Colonic mucosa (tissue), 4 donors: ENCODE data around the gene AS3MT. TPM values are rescaled to one million over a fixed set of nuclear protein-coding genes. Genes with fewer than 3 reads are reported as not detected.

Experiments
- DNase-seq: peaks from one replicate; pipeline ENCODE4 v3.0.0-alpha.2; 2020
- H3K27ac ChIP-seq: fragments of 200-600 bp; one replicate; pipeline ENCODE4 v1.8.0; 2021
- H3K27me3 ChIP-seq: fragments of 200-600 bp; one replicate; pipeline ENCODE4 v1.8.0; 2021
- H3K36me3 ChIP-seq: fragments of 200-600 bp; one replicate; pipeline ENCODE4 v1.8.0; 2021
- H3K4me1 ChIP-seq: fragments of 200-600 bp; one replicate; pipeline ENCODE4 v1.8.0; 2021; ENCODE audit warnings: mild to moderate bottlenecking
- H3K4me3 ChIP-seq: fragments of 200-600 bp; one replicate; pipeline ENCODE4 v1.8.0; 2021
- H3K9ac ChIP-seq, 2 donors: one replicate each; pipeline ENCODE4 v1.7.0; 2013; ENCODE audit warnings: control low read depth in 2 of 2, low read depth in 2 of 2, low read length in 2 of 2
- H3K9me3 ChIP-seq: fragments of 200-600 bp; one replicate; pipeline ENCODE4 v1.8.0; 2021
- intact Hi-C: fragments of 100-400 bp; cut with DNase I; formaldehyde crosslinking; loops from one replicate; pipeline ENCODE4 v1.14.1; 2022
- total RNA-seq, 2 donors: library from RNA; stranded (reverse); fragmentation: NEBNext Ultra II Directional in 1 of 2; extraction: Animal tissue kit (Norgen Biotek cat#: 25700) in 1 of 2; gene quantifications; one replicate each; pipeline ENCODE4 v1.2.1, GENCODE V29; 2021
- TF ChIP-seq, protein P1 (sequence below): fragments of 200-600 bp; IDR thresholded peaks from one replicate; pipeline ENCODE4 v1.8.0; 2022; ENCODE audit warnings: antibody characterized with exemption, mild to moderate bottlenecking
- donor health status: healthy.
- donor health status: DM: no; HTN: no; CAD: no.
- donor health status: DM: no; HTN: no; CAD: no.

The AS3MT gene
- total RNA-seq, 2 donors from 2014 or later, result 0.77 to 1.9 TPM

DNA sequence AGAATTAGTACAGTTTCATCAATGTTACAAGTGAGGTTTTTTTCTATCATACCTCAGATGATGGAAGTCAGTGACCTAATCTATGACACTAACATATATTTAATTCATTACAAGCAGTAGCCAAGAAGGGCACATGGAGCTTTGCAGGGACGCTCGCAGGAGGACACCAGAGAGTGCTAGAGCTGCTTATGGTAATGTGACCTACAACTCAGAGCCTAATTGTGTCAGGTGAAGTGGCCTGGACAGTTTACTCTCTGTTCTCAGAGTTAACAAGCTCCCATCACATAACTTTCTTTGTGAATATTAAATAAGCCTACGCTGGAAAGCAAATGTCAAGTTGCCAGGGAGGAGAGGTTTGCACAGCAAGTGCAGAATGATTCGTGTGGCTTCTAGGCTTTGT is 37.2 kb downstream of the AS3MT start:
- H3K4me3 ChIP-seq, result no peak overlapping the region
- intact Hi-C loops, result no loop called here
- no peaks in the 10 kb centered on the region for H3K4me1 ChIP-seq
- no peaks in the 10 kb centered on the region for H3K9me3 ChIP-seq
- H3K9ac ChIP-seq, result no peak overlapping the region
- no peak for DNase-seq
- H3K27ac ChIP-seq, result no peak overlapping the region
- TF ChIP-seq, protein P1, sequence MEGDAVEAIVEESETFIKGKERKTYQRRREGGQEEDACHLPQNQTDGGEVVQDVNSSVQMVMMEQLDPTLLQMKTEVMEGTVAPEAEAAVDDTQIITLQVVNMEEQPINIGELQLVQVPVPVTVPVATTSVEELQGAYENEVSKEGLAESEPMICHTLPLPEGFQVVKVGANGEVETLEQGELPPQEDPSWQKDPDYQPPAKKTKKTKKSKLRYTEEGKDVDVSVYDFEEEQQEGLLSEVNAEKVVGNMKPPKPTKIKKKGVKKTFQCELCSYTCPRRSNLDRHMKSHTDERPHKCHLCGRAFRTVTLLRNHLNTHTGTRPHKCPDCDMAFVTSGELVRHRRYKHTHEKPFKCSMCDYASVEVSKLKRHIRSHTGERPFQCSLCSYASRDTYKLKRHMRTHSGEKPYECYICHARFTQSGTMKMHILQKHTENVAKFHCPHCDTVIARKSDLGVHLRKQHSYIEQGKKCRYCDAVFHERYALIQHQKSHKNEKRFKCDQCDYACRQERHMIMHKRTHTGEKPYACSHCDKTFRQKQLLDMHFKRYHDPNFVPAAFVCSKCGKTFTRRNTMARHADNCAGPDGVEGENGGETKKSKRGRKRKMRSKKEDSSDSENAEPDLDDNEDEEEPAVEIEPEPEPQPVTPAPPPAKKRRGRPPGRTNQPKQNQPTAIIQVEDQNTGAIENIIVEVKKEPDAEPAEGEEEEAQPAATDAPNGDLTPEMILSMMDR, result no peak
- no peaks in the 10 kb centered on the region for H3K36me3 ChIP-seq
- H3K27me3 ChIP-seq, result no peaks in the 10 kb centered on the region

DNA sequence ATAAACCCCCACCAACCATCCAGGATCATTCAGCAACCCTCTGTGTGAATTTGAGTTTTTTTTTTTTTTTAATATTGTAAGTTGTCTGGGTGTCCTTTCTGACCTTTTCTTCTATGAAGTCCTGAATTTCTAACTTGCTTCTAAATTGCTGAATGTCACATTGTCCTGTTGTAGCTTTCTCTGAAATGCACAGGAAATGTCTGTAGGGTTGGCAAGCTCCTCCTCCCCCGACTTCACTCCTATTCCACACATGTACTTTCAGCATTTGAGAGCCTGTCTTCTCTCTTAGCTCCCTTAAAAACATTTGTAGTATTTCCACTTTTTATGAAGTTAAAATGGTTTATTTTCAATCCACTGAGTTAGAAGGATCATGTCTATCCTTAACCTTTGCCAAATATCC is 45.5 kb downstream of the AS3MT start:
- Histone ChIP-seq H3K9ac (no peak overlapping the region), H3K4me1 (peaks cover 3% of the 10 kb centered on the region), H3K4me3 (no peak overlapping the region), H3K27ac (no peak overlapping the region), H3K9me3 (no peaks in the 10 kb centered on the region), H3K36me3 (no peaks in the 10 kb centered on the region), H3K27me3 (no peaks in the 10 kb centered on the region)
- intact Hi-C loops, result loop anchor here (5.0 to 10.0 kb wide), 2 partner anchors 333 to 420 kb away; partner anchors contain the start of gene RPEL1
- DNase-seq, result no peak
- TF ChIP-seq, protein P1, result no peak

DNA sequence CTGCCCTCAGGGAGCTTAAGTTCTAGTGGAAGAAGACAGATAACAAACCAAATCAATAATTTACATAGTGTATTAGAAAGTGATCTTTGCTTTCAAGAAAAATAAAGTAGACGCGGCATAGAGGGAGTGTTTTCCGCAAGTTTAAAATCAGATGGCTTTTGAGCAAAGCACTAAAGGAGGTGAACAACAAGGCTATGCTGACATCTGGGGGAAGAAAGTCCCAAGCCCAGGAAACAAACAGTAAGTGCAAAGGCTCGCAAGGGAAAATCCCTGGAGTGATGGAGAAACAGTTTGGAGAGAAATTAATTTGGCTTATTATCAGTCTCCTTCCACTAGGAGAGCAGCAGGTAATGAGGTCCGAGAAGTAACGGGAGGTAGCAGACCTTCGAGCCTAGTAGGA is 46.9 kb downstream of the AS3MT start:
- Histone ChIP-seq H3K9me3 (no peaks in the 10 kb centered on the region), H3K4me3 (no peak overlapping the region), H3K27ac (no peak overlapping the region), H3K9ac (no peak overlapping the region), H3K4me1 (peaks cover 3% of the 10 kb centered on the region), H3K27me3 (no peaks in the 10 kb centered on the region), H3K36me3 (no peaks in the 10 kb centered on the region)
- TF ChIP-seq, protein P1, result no peak
- intact Hi-C loops, result loop anchor here (2.0 to 10.0 kb wide), 3 partner anchors 153 to 419 kb away; partner anchors contain the start of gene RPEL1
- no peak for DNase-seq

DNA sequence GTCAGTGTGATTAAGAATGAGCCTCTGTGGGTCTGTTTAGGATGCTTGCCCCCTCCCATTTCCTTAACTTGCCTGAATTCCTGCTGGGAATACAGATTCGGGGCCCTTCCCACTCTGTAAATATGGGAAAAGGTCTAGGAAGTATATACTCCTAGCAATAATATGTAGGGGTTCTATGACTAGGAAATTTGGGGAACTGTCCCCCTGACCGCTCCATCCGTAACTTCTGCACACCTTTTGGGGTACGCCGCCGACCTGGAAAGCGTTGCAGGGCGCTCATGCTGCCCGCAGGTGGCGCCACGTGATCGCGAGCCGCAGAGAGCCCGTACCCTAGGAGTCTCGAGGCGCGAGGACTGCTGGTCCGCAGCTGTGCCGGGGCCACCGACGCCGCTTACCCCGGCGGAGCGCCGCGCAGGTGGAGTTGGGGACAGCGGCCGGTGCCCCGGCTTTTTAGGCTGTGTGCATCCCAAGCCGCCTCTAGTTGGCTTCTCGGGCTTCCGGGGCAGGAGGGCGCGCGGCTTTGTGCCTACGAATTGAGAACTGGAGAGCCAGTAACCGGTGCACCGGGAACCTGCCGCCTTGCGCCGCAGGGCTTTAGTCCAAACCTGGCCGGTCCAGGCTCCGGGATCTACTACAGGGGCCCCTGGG is 48.2 kb downstream of the AS3MT start:
- intact Hi-C loops, result loop anchor here (2.0 to 10.0 kb wide), 3 partner anchors 151 to 417 kb away; partner anchors contain the start of gene RPEL1

DNA sequence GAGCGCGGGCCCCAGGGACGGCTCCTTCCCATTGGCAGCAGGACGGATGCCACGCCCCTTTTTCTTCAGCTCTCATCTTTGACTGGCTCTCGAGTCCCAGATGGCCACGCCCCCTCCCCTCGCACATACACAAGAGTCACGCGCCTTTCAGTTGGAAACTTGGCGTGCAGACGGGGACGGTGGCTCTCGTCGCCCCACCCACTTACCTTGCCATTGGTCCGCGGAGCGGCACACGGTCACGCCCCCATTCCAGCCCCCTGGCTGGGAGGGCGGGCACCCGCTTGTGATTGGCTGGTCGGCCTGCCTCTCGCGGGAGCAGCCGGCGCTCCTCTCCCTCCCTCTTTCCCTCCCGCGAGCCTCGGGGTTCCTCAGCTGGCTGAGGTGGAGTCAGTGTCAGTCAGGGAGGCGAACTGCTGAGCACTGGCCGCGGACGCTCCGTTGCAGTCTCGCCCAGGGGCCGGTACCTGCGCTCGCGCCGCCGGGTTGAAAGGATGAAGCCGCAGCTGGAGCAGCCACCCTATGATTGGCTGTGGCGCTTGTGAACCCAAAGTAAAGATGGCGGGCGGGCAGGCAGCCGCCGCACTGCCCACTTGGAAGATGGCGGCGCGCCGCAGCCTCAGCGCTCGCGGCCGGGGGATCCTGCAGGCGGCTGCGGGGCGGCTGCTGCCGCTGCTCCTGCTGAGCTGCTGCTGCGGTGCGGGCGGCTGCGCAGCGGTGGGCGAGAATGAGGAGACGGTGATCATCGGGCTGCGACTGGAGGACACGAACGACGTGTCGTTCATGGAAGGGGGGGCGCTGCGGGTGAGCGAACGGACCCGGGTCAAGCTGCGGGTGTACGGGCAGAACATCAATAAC is 48.9 kb downstream of the AS3MT start, which contains the start of gene CNNM2:
Gene CNNM2, plus strand, starts transcription at position 333 of the 855 bp plus-strand sequence. Its CDS starts 187 bp downstream, at position 520.
- intact Hi-C loops, result loop anchor here (2.0 to 10.0 kb wide), 3 partner anchors 151 to 417 kb away; partner anchors contain the start of gene RPEL1
- Histone ChIP-seq H3K4me1 (peaks cover 3% of the 10 kb centered on the region), H3K9ac (peak within 1 kb of the TSS; percentile 65 to 84), H3K36me3 (no peaks in the 10 kb centered on the region), H3K27ac (peak within 1 kb of the TSS; percentile 83), H3K27me3 (no peaks in the 10 kb centered on the region), H3K9me3 (no peaks in the 10 kb centered on the region), H3K4me3 (peak within 1 kb of the TSS; percentile 78)
- TF ChIP-seq, protein P1, result no peak
- DNase-seq, result peak; percentile 100

More for the DNA sequence above, 48.2 kb downstream of the AS3MT start:
- H3K4me1 ChIP-seq, result peaks cover 3% of the 10 kb centered on the region
- H3K27ac ChIP-seq, result peak overlapping the region; percentile 83
- peak overlapping the region; percentile 78 for H3K4me3 ChIP-seq
- H3K27me3 ChIP-seq, result no peaks in the 10 kb centered on the region
- H3K9ac ChIP-seq, result peak overlapping the region; percentile 51 to 55
- H3K9me3 ChIP-seq, result no peaks in the 10 kb centered on the region
- no peaks in the 10 kb centered on the region for H3K36me3 ChIP-seq
- peak; percentile 88 for DNase-seq
- TF ChIP-seq, protein P1, result peak; percentile 97
